HCT116 (cell line): ENCODE results near the gene NKTR. TPM values are rescaled to one million over a fixed set of nuclear protein-coding genes. Genes with fewer than 3 reads are reported as not detected.

Experiments
- ATAC-seq: fragments of 200-7000 bp; cut with Tn5 transposase; 2 replicates; pipeline ENCODE4 v1.9.1; 2020; ENCODE audit warnings: mild to moderate bottlenecking, moderate library complexity
- BruUV-seq: library from RNA; stranded (reverse); fragments of 400-500 nt; replicated peaks from 2 replicates; lab custom pipeline; 2021; lab: Mats Ljungman, UMichigan
- CTCF ChIA-PET: fragments of 300-600 bp; sonication (Branson Sonifier 250); formaldehyde crosslinking; loops from one replicate; lab custom pipeline; 2021; ENCODE audit warnings: antibody characterized with exemption; lab: Charles Lee
- POLR2A ChIA-PET: fragments of 300-600, 350-600 bp; sonication (Branson Sonifier 250); formaldehyde crosslinking; loops from one replicate; lab custom pipeline; 2021; ENCODE audit warnings: antibody characterized with exemption; lab: Charles Lee
- RAD21 ChIA-PET, 2 experiments: fragments of 300-600 bp; sonication (Branson Sonifier 250); formaldehyde crosslinking; loops; one replicate each; lab custom pipeline; 2023; ENCODE audit warnings: low total read pairs in 2 of 2; ENCODE audit not compliant: uncharacterized antibody in 2 of 2, unreplicated experiment in 2 of 2, low non-redundant PET in 1 of 2; lab: Charles Lee
- DNase-seq: peaks from one replicate; pipeline ENCODE4 v3.0.0-alpha.2; 2010; ENCODE audit warnings: low read depth, low spot score
- H2AFZ ChIP-seq: fragments of 200-600 bp; shearing (Covaris generic), sonication (generic); 2 replicates; pipeline ENCODE4 v1.6.1; 2017; ENCODE audit warnings: low read depth, mixed run types, mixed read lengths, antibody characterized with exemption, low read length; ENCODE audit not compliant: poor library complexity, severe bottlenecking
- H3K27ac ChIP-seq: 2 replicates; pipeline ENCODE4 v1.5.1; 2012; ENCODE audit warnings: low read depth, low read length
- H3K27me3 ChIP-seq: fragments of 200-600 bp; sonication (generic); 2 replicates; pipeline ENCODE4 v1.6.1; 2016; ENCODE audit warnings: mixed run types, low read length, mixed read lengths; ENCODE audit not compliant: insufficient read depth
- H3K36me3 ChIP-seq, 2 experiments: fragments of 200-500 bp in 1 of 2; fragments of 200-600 bp in 1 of 2; sonication (Bioruptor generic) in 1 of 2; sonication (generic) in 1 of 2; 2 replicates each; pipeline versions ENCODE4 v1.5.1 to v1.6.1; 2014 to 2016; ENCODE audit warnings: low read length in 2 of 2, inconsistent platforms in 1 of 2, mixed read lengths in 1 of 2, mixed run types in 1 of 2; ENCODE audit not compliant: insufficient read depth in 2 of 2, control insufficient read depth in 1 of 2
- H3K4me1 ChIP-seq, 2 experiments: fragments of 200-600 bp in 1 of 2; sonication (generic) in 1 of 2; 2 replicates each; pipeline versions ENCODE4 v1.5.1 to v1.6.1; 2012 to 2017; ENCODE audit warnings: low read length in 2 of 2, inconsistent platforms in 1 of 2, mild to moderate bottlenecking in 1 of 2, mixed read lengths in 1 of 2, mixed run types in 1 of 2, moderate library complexity in 1 of 2; ENCODE audit not compliant: insufficient read depth in 2 of 2, control insufficient read depth in 1 of 2
- H3K4me2 ChIP-seq: fragments of 200-600 bp; sonication (generic); 2 replicates; pipeline ENCODE4 v1.6.1; 2017; ENCODE audit warnings: mixed run types, low read length, mixed read lengths
- H3K4me3 ChIP-seq, 2 experiments: fragments of 200-600 bp in 1 of 2; sonication (generic) in 1 of 2; replicated peaks in 1 of 2; 2 replicates each; pipeline ENCODE4 v1.5.1; 2011 to 2016; ENCODE audit warnings: low read length in 2 of 2, control low read depth in 1 of 2, low read depth in 1 of 2, mild to moderate bottlenecking in 1 of 2, mixed read lengths in 1 of 2, mixed run types in 1 of 2
- H3K79me2 ChIP-seq: fragments of 200-600 bp; sonication (generic); 2 replicates; pipeline ENCODE4 v1.6.1; 2017; ENCODE audit warnings: mild to moderate bottlenecking, mixed run types, low read length, moderate library complexity, mixed read lengths; ENCODE audit not compliant: insufficient read depth
- H3K9ac ChIP-seq: fragments of 200-600 bp; sonication (generic); 2 replicates; pipeline ENCODE4 v1.6.1; 2016; ENCODE audit warnings: low read length, mixed read lengths
- H3K9me2 ChIP-seq: fragments of 200-600 bp; sonication (generic), shearing (Covaris generic); 2 replicates; pipeline ENCODE4 v1.6.1; 2017; ENCODE audit warnings: mixed run types, mild to moderate bottlenecking, moderate library complexity; ENCODE audit not compliant: insufficient read depth
- H3K9me3 ChIP-seq, 2 experiments: fragments of 200-500 bp in 1 of 2; fragments of 200-600 bp in 1 of 2; sonication (Bioruptor generic) in 1 of 2; sonication (generic) in 1 of 2; 2 replicates each; pipeline ENCODE4 v1.6.1; 2014 to 2017; ENCODE audit warnings: low read length in 2 of 2, mixed read lengths in 2 of 2, inconsistent platforms in 1 of 2, low read depth in 1 of 2, mild to moderate bottlenecking in 1 of 2, mixed run types in 1 of 2, moderate library complexity in 1 of 2; ENCODE audit not compliant: control insufficient read depth in 1 of 2, insufficient read depth in 1 of 2
- H4K20me1 ChIP-seq: fragments of 200-600 bp; sonication (generic), shearing (Covaris generic); 2 replicates; pipeline ENCODE4 v1.6.1; 2017; ENCODE audit warnings: mixed run types, mild to moderate bottlenecking, moderate library complexity; ENCODE audit not compliant: insufficient read depth
- ATF3 ChIP-seq: IDR thresholded peaks from 2 replicates; pipeline ENCODE4 v1.6.1; 2012
- EZH2phosphoT487 ChIP-seq: fragments of 200-600 bp; IDR thresholded peaks from 2 replicates; pipeline ENCODE4 v1.6.1; 2018; ENCODE audit warnings: antibody characterized with exemption, borderline replicate concordance
- JUND ChIP-seq: IDR thresholded peaks from 2 replicates; pipeline ENCODE4 v1.6.1; 2012
- POLR2A ChIP-seq: IDR thresholded peaks from 2 replicates; pipeline ENCODE4 v1.7.0; 2011; ENCODE audit warnings: borderline replicate concordance; ENCODE audit not compliant: insufficient read depth, insufficient read length; ENCODE audit errors: extremely low read depth
- RAD21 ChIP-seq: IDR thresholded peaks from 2 replicates; pipeline ENCODE4 v1.6.1; 2012; ENCODE audit warnings: low read depth, mild to moderate bottlenecking
- REST ChIP-seq: IDR thresholded peaks from 2 replicates; pipeline ENCODE4 v1.6.1; 2012; ENCODE audit warnings: low read depth
- YY1 ChIP-seq: IDR thresholded peaks from 2 replicates; pipeline ENCODE4 v1.6.1; 2011; ENCODE audit warnings: low read length, low read depth, moderate library complexity, mild to moderate bottlenecking; ENCODE audit not compliant: insufficient replicate concordance; ENCODE audit errors: extremely low read depth
- ZFX ChIP-seq: fragments of 450-650 bp; IDR thresholded peaks from 2 replicates; pipeline ENCODE4 v1.6.1; 2017
- intact Hi-C: fragments of 100-400 bp; cut with micrococcal nuclease; formaldehyde crosslinking; loops from 2 replicates; pipeline ENCODE4 v1.10.0; 2022
- total RNA-seq: library from RNA; stranded (reverse); gene quantifications from one replicate; pipeline ENCODE4 v1.2.1, GENCODE V29; 2021; ENCODE audit not compliant: unreplicated experiment
- TF ChIP-seq, protein P1 (sequence below): IDR thresholded peaks from 2 replicates; pipeline ENCODE4 v1.6.1; 2011; ENCODE audit warnings: mild to moderate bottlenecking, low read length, moderate library complexity; ENCODE audit not compliant: insufficient replicate concordance; ENCODE audit errors: extremely low read depth

Gene NKTR
- total RNA-seq, 1 experiment from 2014 or later = 59.7 TPM

GRCh38 chr3:42673082-42673481, 72.6 kb downstream of the NKTR start:
- RAD21 ChIA-PET = no interaction called here

GRCh38 chr3:42674146-42674545, 73.7 kb downstream of the NKTR start:
- TF ChIP-seq ZFX = no peak
- TF ChIP-seq RAD21 = no peak
- TF ChIP-seq, protein P1, sequence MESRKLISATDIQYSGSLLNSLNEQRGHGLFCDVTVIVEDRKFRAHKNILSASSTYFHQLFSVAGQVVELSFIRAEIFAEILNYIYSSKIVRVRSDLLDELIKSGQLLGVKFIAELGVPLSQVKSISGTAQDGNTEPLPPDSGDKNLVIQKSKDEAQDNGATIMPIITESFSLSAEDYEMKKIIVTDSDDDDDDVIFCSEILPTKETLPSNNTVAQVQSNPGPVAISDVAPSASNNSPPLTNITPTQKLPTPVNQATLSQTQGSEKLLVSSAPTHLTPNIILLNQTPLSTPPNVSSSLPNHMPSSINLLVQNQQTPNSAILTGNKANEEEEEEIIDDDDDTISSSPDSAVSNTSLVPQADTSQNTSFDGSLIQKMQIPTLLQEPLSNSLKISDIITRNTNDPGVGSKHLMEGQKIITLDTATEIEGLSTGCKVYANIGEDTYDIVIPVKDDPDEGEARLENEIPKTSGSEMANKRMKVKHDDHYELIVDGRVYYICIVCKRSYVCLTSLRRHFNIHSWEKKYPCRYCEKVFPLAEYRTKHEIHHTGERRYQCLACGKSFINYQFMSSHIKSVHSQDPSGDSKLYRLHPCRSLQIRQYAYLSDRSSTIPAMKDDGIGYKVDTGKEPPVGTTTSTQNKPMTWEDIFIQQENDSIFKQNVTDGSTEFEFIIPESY = no peak
- no peak for TF ChIP-seq REST
- TF ChIP-seq JUND = no peak
- TF ChIP-seq EZH2phosphoT487 = no peak
- TF ChIP-seq POLR2A = no peak
- no peak for TF ChIP-seq YY1
- intact Hi-C loops = no loop called here
- POLR2A ChIA-PET = no interaction called here

More at GRCh38 chr3:42673082-42673481, 72.6 kb downstream of the NKTR start:
- Histone ChIP-seq H3K9me3 (peaks cover 0 to 10% of the 10 kb centered on the region in 2 experiments; a peak in 1 of 4 replicates), H3K9ac (no peak overlapping the region), H4K20me1 (no peaks in the 10 kb centered on the region), H3K4me3 (no peak overlapping the region), H3K4me1 (no peaks in the 10 kb centered on the region), H3K36me3 (no peaks in the 10 kb centered on the region), H3K27ac (no peak overlapping the region), H3K27me3 (no peaks in the 10 kb centered on the region), H3K79me2 (no peaks in the 10 kb centered on the region), H3K9me2 (no peaks in the 10 kb centered on the region), H2AFZ (no peak overlapping the region), H3K4me2 (no peak overlapping the region)
- ATAC-seq (no peak), DNase-seq (no peak)
- no TSS peak for BruUV-seq
- CTCF ChIA-PET = no interaction called here
- intact Hi-C loops = no loop called here
- POLR2A ChIA-PET = no interaction called here
- no peak for TF ChIP-seq ATF3

More at GRCh38 chr3:42674146-42674545, 73.7 kb downstream of the NKTR start:
- Histone ChIP-seq H3K4me1 (no peaks in the 10 kb centered on the region), H3K9me2 (no peaks in the 10 kb centered on the region), H3K9ac (no peak overlapping the region), H3K27me3 (no peaks in the 10 kb centered on the region), H3K9me3 (peaks cover 0 to 10% of the 10 kb centered on the region in 2 experiments; a peak in 1 of 4 replicates), H2AFZ (no peak overlapping the region), H3K4me2 (no peak overlapping the region), H3K79me2 (no peaks in the 10 kb centered on the region), H3K36me3 (no peaks in the 10 kb centered on the region), H3K27ac (no peak overlapping the region), H3K4me3 (no peak overlapping the region), H4K20me1 (no peaks in the 10 kb centered on the region)
- RAD21 ChIA-PET = no interaction called here
- CTCF ChIA-PET = no interaction called here
- DNase-seq = no peak
- no peak for ATAC-seq
- no TSS peak for BruUV-seq
